GM23338 (cell line): ENCODE results near the gene CRYGD. TPM values are rescaled to one million over a fixed set of nuclear protein-coding genes. Genes with fewer than 3 reads are reported as not detected.
A peak's percentile ranks its signal among the peaks of the same experiment; 100 is the strongest.
"Not testable (repeated sequence)": the region's sequence is repeated elsewhere in the genome, so short reads cannot be mapped to it uniquely, and the experiment has no call there.

ENCODE experiments used
- ATAC-seq: fragments of 200-7000 bp; cut with Tn5 transposase; 3 replicates; pipeline ENCODE4 v1.9.1; 2020
- DNase-seq: peaks from one replicate; pipeline ENCODE4 v3.0.0-alpha.2; 2015; ENCODE audit warnings: low spot score
- H2AFZ ChIP-seq: fragments of 200-600 bp; sonication (generic); 2 replicates; pipeline ENCODE4 v1.8.0; 2016; ENCODE audit warnings: antibody characterized with exemption, mild to moderate bottlenecking, moderate library complexity
- H3F3A ChIP-seq: fragments of 200-600 bp; sonication (generic); replicated peaks from 2 replicates; pipeline ENCODE4 v1.8.0; 2017; ENCODE audit warnings: antibody characterized with exemption, mixed run types, low read depth
- H3K27ac ChIP-seq: fragments of 200-600 bp; sonication (generic); 2 replicates; pipeline ENCODE4 v1.6.1; 2016; ENCODE audit warnings: low read depth
- H3K27me3 ChIP-seq: fragments of 200-600 bp; sonication (generic); 2 replicates; pipeline ENCODE4 v1.8.0; 2016; ENCODE audit warnings: mild to moderate bottlenecking, mixed run types, moderate library complexity; ENCODE audit not compliant: insufficient read depth
- H3K36me3 ChIP-seq: fragments of 200-600 bp; sonication (generic); 2 replicates; pipeline ENCODE4 v1.8.0; 2016; ENCODE audit warnings: mild to moderate bottlenecking; ENCODE audit not compliant: insufficient read depth
- H3K4me1 ChIP-seq: fragments of 200-600 bp; sonication (generic); 2 replicates; pipeline ENCODE4 v1.8.0; 2016; ENCODE audit warnings: mild to moderate bottlenecking, moderate library complexity; ENCODE audit not compliant: insufficient read depth
- H3K4me2 ChIP-seq: fragments of 200-600 bp; sonication (generic); 2 replicates; pipeline ENCODE4 v1.7.1; 2017; ENCODE audit warnings: mixed run types
- H3K4me3 ChIP-seq: fragments of 200-600 bp; sonication (generic); 2 replicates; pipeline ENCODE4 v1.6.1; 2016; ENCODE audit warnings: mixed run types
- H3K79me2 ChIP-seq: fragments of 200-600 bp; sonication (generic); replicated peaks from 2 replicates; pipeline ENCODE4 v1.8.0; 2017; ENCODE audit warnings: mild to moderate bottlenecking; ENCODE audit not compliant: insufficient read depth
- H3K9me2 ChIP-seq: fragments of 200-600 bp; sonication (generic); 2 replicates; pipeline ENCODE4 v1.8.0; 2017; ENCODE audit not compliant: insufficient read depth
- H4K20me1 ChIP-seq: fragments of 200-600 bp; sonication (generic); replicated peaks from 2 replicates; pipeline ENCODE4 v1.8.0; 2017; ENCODE audit warnings: mild to moderate bottlenecking; ENCODE audit not compliant: insufficient read depth
- H3K27ac Mint-ChIP-seq: 2 replicates; pipeline ENCODE4 v1.8.0; 2020; ENCODE audit warnings: inconsistent platforms, mild to moderate bottlenecking, moderate library complexity, mixed read lengths
- H3K27me3 Mint-ChIP-seq: 3 replicates; pipeline ENCODE4 v1.8.0; 2022; ENCODE audit warnings: low read depth, mild to moderate bottlenecking, moderate library complexity, mixed read lengths, inconsistent platforms; ENCODE audit not compliant: insufficient read depth, poor library complexity
- H3K36me3 Mint-ChIP-seq: 3 replicates; pipeline ENCODE4 v1.8.0; 2021; ENCODE audit warnings: low read depth, mild to moderate bottlenecking, inconsistent platforms, moderate library complexity, mixed read lengths
- H3K4me1 Mint-ChIP-seq: 3 replicates; pipeline ENCODE4 v1.8.0; 2020; ENCODE audit warnings: mild to moderate bottlenecking, inconsistent platforms, mixed read lengths
- H3K4me3 Mint-ChIP-seq: 3 replicates; pipeline ENCODE4 v1.8.0; 2021; ENCODE audit warnings: moderate library complexity, mild to moderate bottlenecking, inconsistent platforms, mixed read lengths
- H3K9me3 Mint-ChIP-seq: 3 replicates; pipeline ENCODE4 v1.8.0; 2020; ENCODE audit warnings: moderate library complexity, mild to moderate bottlenecking, inconsistent platforms, mixed read lengths
- CTCF ChIP-seq, 2 experiments: fragments of 200-600 bp in 1 of 2; sonication (generic) in 1 of 2; conservative IDR thresholded peaks; 2 replicates each; pipeline versions ENCODE4 v1.5.1 to v1.6.1; 2016 to 2017; ENCODE audit warnings: antibody characterized with exemption in 2 of 2, low read depth in 2 of 2, mild to moderate bottlenecking in 2 of 2, moderate library complexity in 1 of 2
- EZH2 ChIP-seq: fragments of 200-600 bp; sonication (generic); IDR thresholded peaks from one replicate; pipeline ENCODE4 v1.8.0; 2017; ENCODE audit warnings: antibody characterized with exemption, mild to moderate bottlenecking, low read depth; ENCODE audit not compliant: unreplicated experiment
- STAT1 ChIP-seq: IDR thresholded peaks from one replicate; pipeline ENCODE4 v1.6.1; 2016; ENCODE audit warnings: antibody characterized with exemption; ENCODE audit not compliant: unreplicated experiment
- ZNF462 ChIP-seq: fragments of 250-450 bp; sonication (Bioruptor Pico); IDR thresholded peaks from 2 replicates; pipeline ENCODE4 v1.5.0; 2020; ENCODE audit warnings: mild to moderate bottlenecking, moderate library complexity
- polyA plus RNA-seq: library from polyadenylated mRNA; unstranded; fragments of >200 nt; fragmentation: Nextera tagmentation; extraction: Ambion mirVana; gene quantifications from 2 replicates; pipeline ENCODE4 v1.2.1, GENCODE V29; 2016
- total RNA-seq: library from RNA; depleted of rRNA; stranded (reverse); fragments of >200 nt; shearing (Covaris generic); gene quantifications from 2 replicates; pipeline ENCODE4 v1.2.3, GENCODE V29; 2014

CRYGD gene
- total and polyA plus RNA-seq, 2 experiments from 2014 or later, result 3.4 to 23.9 TPM

GRCh38 chr2:208112969-208113368 lies 11.4 kb downstream of the CRYGD start (continued):
- TF ChIP-seq ZNF462 (CRISPR knock-in tag) (peak; percentile 73; the same call in 1 of the 2 replicates), CTCF (conservative IDR thresholded peaks at IDR 0.05; ENCODE audit: low read depth in 2 of 2) (no peak), EZH2 (no peak), STAT1 (no peak)

GRCh38 chr2:208112273-208112745 lies 12.0 kb downstream of the CRYGD start:
- H3K27ac Mint-ChIP-seq, result peak overlapping the region; percentile 52; the same call in 1 of the 2 replicates
- H3K4me1 Mint-ChIP-seq, result peaks cover 33% of the 10 kb centered on the region
- not testable (repeated sequence) for H3K79me2 ChIP-seq, H3K27me3 ChIP-seq, H3K9me2 ChIP-seq, H3K9me3 Mint-ChIP-seq, H4K20me1 ChIP-seq, H3K36me3 ChIP-seq, H3K27me3 Mint-ChIP-seq, H3F3A ChIP-seq
- peak overlapping the region; percentile 58 for H3K4me2 ChIP-seq
- H3K27ac ChIP-seq, result peak overlapping the region; percentile 60; the same call in 1 of the 2 replicates
- peak; percentile 61 for DNase-seq
- H3K4me1 ChIP-seq, result peaks cover 40% of the 10 kb centered on the region
- peak; percentile 86 for ATAC-seq
- H3K36me3 Mint-ChIP-seq, result peaks cover 12% of the 10 kb centered on the region; the same call in 2 of the 3 replicates
- H3K4me3 Mint-ChIP-seq, result peak overlapping the region; percentile 79
- H2AFZ ChIP-seq, result peak overlapping the region; percentile 54; the same call in 1 of the 2 replicates
- peak overlapping the region; percentile 48 for H3K4me3 ChIP-seq
